PC-9 (cell line): Measurements from ENCODE around the gene LAMA3. TPM values are rescaled to one million over a fixed set of nuclear protein-coding genes. Genes with fewer than 3 reads are reported as not detected.

Experiments
- BruUV-seq: library from RNA; stranded (reverse); fragments of 400-500 nt; replicated peaks from 2 replicates; lab custom pipeline; 2021; lab: Mats Ljungman, UMichigan
- CTCF ChIA-PET: fragments of 300-600 bp; sonication (Branson Sonifier 250); formaldehyde crosslinking; loops from one replicate; lab custom pipeline; 2022; ENCODE audit warnings: antibody characterized with exemption; lab: Charles Lee
- POLR2A ChIA-PET: fragments of 300-600 bp; sonication (Branson Sonifier 250); formaldehyde crosslinking; loops from one replicate; lab custom pipeline; 2022; ENCODE audit warnings: antibody characterized with exemption; ENCODE audit not compliant: unreplicated experiment; lab: Charles Lee
- DNase-seq, 2 experiments: peaks; one replicate each; pipeline versions ENCODE4 v3.0.0 to v3.0.0-alpha.2; 2015 to 2022; ENCODE audit warnings: mixed read lengths in 1 of 2
- H2AFZ ChIP-seq: fragments of 200-600 bp; sonication (generic); 2 replicates; pipeline ENCODE4 v1.8.1; 2017; ENCODE audit warnings: antibody characterized with exemption
- H3F3A ChIP-seq: fragments of 200-600 bp; sonication (generic); 2 replicates; pipeline ENCODE4 v1.8.1; 2017; ENCODE audit warnings: antibody characterized with exemption, mild to moderate bottlenecking, low read depth; ENCODE audit not compliant: insufficient read depth
- H3K27ac ChIP-seq: fragments of 200-600 bp; sonication (generic); 2 replicates; pipeline ENCODE4 v1.6.1; 2016; ENCODE audit warnings: mixed run types
- H3K27me3 ChIP-seq: fragments of 200-600 bp; sonication (generic); 2 replicates; pipeline ENCODE4 v1.6.1; 2016; ENCODE audit warnings: low read depth, mixed run types; ENCODE audit not compliant: insufficient read depth
- H3K36me3 ChIP-seq: fragments of 200-600 bp; sonication (generic); 2 replicates; pipeline ENCODE4 v1.6.1; 2016; ENCODE audit warnings: low read depth, mixed run types
- H3K4me1 ChIP-seq: fragments of 200-600 bp; sonication (generic); replicated peaks from 2 replicates; pipeline ENCODE4 v1.6.1; 2016; ENCODE audit warnings: mixed run types; ENCODE audit not compliant: insufficient read depth
- H3K4me2 ChIP-seq: fragments of 200-600 bp; sonication (generic); 2 replicates; pipeline ENCODE4 v1.6.1; 2017; ENCODE audit warnings: mixed run types
- H3K4me3 ChIP-seq: fragments of 200-600 bp; sonication (generic); 2 replicates; pipeline ENCODE4 v1.6.1; 2016; ENCODE audit warnings: mixed run types
- H3K79me2 ChIP-seq: fragments of 200-600 bp; sonication (generic); 2 replicates; pipeline ENCODE4 v1.6.1; 2017; ENCODE audit warnings: low read depth, mixed run types
- H3K9me2 ChIP-seq: fragments of 200-600 bp; sonication (generic); 2 replicates; pipeline ENCODE4 v1.8.1; 2017; ENCODE audit warnings: mild to moderate bottlenecking; ENCODE audit not compliant: insufficient read depth
- H3K9me3 ChIP-seq: fragments of 200-600 bp; sonication (generic); 2 replicates; pipeline ENCODE4 v1.8.1; 2016; ENCODE audit warnings: low read depth; ENCODE audit not compliant: insufficient read depth
- H4K20me1 ChIP-seq: fragments of 200-600 bp; sonication (generic); 2 replicates; pipeline ENCODE4 v1.8.1; 2017; ENCODE audit not compliant: insufficient read depth
- EZH2 ChIP-seq: fragments of 200-600 bp; sonication (generic); IDR thresholded peaks from 2 replicates; pipeline ENCODE4 v1.8.0; 2017; ENCODE audit warnings: antibody characterized with exemption, low read depth
- intact Hi-C: fragments of 100-400 bp; cut with micrococcal nuclease; formaldehyde crosslinking; loops from one replicate; pipeline ENCODE4 v1.10.0; 2022; ENCODE audit not compliant: unreplicated experiment
- total RNA-seq: library from RNA; stranded (reverse); gene quantifications from 2 replicates; pipeline ENCODE4 v1.2.3, GENCODE V29; 2021
- TF ChIP-seq, protein P1 (sequence below): fragments of 200-600 bp; sonication (generic); conservative IDR thresholded peaks from 2 replicates; pipeline ENCODE4 v1.6.1; 2017; ENCODE audit warnings: mixed run types, antibody characterized with exemption, mild to moderate bottlenecking, moderate library complexity

Gene LAMA3
- total RNA-seq, 1 experiment from 2014 or later = 44.4 TPM

DNA sequence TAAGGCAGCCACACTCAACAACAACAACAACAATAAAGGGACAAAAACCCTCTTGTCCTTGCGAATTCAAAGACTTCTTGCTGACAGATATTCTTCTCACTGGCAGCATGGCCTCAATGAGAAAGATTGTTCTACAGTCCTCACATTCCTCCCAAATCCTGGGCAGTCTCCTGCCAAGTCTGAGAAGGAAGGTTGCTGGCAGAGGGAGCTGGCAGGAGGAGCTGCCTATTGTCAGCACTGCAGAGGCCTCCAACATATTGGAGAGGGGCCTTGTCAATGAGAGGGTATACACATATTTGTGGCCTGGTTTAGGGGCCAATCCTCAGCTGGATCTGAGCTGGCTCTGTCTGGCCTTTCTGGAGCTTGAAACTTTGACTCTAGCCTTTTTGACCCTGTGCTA lies 63.5 kb downstream of the LAMA3 start:
- POLR2A ChIA-PET = no interaction called here

DNA sequence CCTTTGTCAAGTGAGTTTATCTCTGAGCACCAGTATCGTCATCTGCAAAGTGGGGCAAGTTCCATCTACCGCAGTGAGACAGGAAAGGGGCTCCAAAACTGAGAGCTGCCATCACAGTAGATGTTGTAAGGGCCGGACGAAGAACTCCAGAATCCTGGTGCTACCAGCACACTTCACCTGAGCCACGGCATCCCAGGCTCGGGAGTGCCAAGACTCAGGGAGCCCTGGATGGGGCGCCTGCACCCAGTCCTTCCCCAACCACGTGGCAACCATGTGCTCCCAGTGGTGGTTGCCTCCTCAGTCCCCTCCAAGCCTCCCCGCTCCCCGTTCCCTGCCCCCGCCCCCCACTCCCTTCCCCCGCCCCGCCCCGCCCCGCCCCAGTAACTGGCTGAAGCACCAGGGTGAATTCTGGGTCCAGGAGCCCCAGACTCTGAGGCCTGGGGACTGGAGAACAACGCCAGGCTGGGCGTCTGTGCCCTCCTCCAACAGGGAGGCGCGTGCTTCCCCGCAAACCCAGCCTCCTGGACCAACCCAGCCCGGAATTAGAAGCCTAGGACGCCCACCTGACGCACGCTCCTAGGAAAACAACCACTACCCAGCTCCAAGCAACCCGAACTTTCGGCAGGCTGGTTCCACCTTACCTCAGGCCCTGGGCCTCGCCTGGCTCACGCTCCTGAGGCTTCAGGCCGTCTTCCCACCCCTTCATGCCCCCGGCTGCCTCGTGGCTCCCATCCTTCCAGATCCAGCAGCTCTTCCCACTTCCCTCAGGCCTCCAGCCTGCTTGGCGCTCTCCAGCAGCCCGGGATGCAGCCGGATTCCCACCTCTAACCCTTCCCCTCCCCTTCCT lies 67.6 kb downstream of the LAMA3 start:
- DNase-seq = no peak
- Histone ChIP-seq H3K79me2 (no peaks in the 10 kb centered on the region), H3K4me1 (no peaks in the 10 kb centered on the region), H3F3A (no peaks in the 10 kb centered on the region), H3K4me3 (no peak overlapping the region), H3K36me3 (no peaks in the 10 kb centered on the region), H3K4me2 (no peak overlapping the region), H3K27me3 (no peaks in the 10 kb centered on the region), H3K9me3 (no peaks in the 10 kb centered on the region), H3K27ac (no peak overlapping the region), H2AFZ (no peak overlapping the region), H3K9me2 (no peaks in the 10 kb centered on the region), H4K20me1 (no peaks in the 10 kb centered on the region)
- no peak for TF ChIP-seq EZH2
- TF ChIP-seq, protein P1, sequence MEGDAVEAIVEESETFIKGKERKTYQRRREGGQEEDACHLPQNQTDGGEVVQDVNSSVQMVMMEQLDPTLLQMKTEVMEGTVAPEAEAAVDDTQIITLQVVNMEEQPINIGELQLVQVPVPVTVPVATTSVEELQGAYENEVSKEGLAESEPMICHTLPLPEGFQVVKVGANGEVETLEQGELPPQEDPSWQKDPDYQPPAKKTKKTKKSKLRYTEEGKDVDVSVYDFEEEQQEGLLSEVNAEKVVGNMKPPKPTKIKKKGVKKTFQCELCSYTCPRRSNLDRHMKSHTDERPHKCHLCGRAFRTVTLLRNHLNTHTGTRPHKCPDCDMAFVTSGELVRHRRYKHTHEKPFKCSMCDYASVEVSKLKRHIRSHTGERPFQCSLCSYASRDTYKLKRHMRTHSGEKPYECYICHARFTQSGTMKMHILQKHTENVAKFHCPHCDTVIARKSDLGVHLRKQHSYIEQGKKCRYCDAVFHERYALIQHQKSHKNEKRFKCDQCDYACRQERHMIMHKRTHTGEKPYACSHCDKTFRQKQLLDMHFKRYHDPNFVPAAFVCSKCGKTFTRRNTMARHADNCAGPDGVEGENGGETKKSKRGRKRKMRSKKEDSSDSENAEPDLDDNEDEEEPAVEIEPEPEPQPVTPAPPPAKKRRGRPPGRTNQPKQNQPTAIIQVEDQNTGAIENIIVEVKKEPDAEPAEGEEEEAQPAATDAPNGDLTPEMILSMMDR = no peak
- POLR2A ChIA-PET = no interaction called here
- BruUV-seq = no TSS peak
- intact Hi-C loops = no loop called here
- CTCF ChIA-PET = interaction anchor here (0.7 kb wide), 1 partner anchor 53 kb away, joined by 15 read pairs; no protein-coding TSS in a partner anchor

More for the DNA sequence above, 63.5 kb downstream of the LAMA3 start:
- no peaks in the 10 kb centered on the region for H4K20me1 ChIP-seq
- H3K36me3 ChIP-seq = no peaks in the 10 kb centered on the region
- no peak overlapping the region for H3K4me2 ChIP-seq
- H3K27me3 ChIP-seq = no peaks in the 10 kb centered on the region
- H3K79me2 ChIP-seq = no peaks in the 10 kb centered on the region
- no TSS peak for BruUV-seq
- no peak overlapping the region for H3K4me3 ChIP-seq
- no peak for DNase-seq
- no peaks in the 10 kb centered on the region for H3K9me2 ChIP-seq
- no peaks in the 10 kb centered on the region for H3F3A ChIP-seq
- no peak overlapping the region for H2AFZ ChIP-seq
- CTCF ChIA-PET = no interaction called here
- intact Hi-C loops = no loop called here
- TF ChIP-seq, protein P1 = no peak
- no peak for TF ChIP-seq EZH2
- H3K27ac ChIP-seq = no peak overlapping the region
- no peaks in the 10 kb centered on the region for H3K9me3 ChIP-seq
- no peaks in the 10 kb centered on the region for H3K4me1 ChIP-seq

DNA sequence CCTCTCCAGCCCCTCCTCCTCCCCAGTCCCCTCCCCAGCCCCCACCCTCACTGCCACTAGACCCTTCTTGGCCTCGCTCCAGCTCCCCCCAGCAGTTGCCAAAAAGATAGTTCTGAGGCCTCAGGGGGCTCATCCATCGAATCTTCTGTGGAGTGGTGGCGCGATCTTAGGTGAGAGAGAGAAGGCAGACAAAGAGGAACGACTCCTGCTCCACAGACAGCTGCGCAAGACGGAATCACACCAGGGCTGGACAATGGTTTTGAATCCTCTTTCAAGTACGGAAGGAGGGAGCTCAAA lies 68.1 kb downstream of the LAMA3 start:
- POLR2A ChIA-PET = no interaction called here
- Histone ChIP-seq H3K79me2 (no peaks in the 10 kb centered on the region), H3K4me3 (no peak overlapping the region), H3K9me2 (no peaks in the 10 kb centered on the region), H3K9me3 (no peaks in the 10 kb centered on the region), H3K36me3 (no peaks in the 10 kb centered on the region), H3F3A (no peaks in the 10 kb centered on the region), H3K4me2 (no peak overlapping the region), H2AFZ (no peak overlapping the region), H3K27ac (no peak overlapping the region), H3K4me1 (no peaks in the 10 kb centered on the region), H3K27me3 (no peaks in the 10 kb centered on the region), H4K20me1 (no peaks in the 10 kb centered on the region)
- no peak for DNase-seq
- CTCF ChIA-PET = interaction anchor here (0.7 kb wide), 1 partner anchor 54 kb away, joined by 15 read pairs; no protein-coding TSS in a partner anchor
- intact Hi-C loops = no loop called here
- no TSS peak for BruUV-seq
- TF ChIP-seq, protein P1 = no peak
- TF ChIP-seq EZH2 = no peak
